H9 (cell line): ENCODE measurements around the gene FOXO6. TPM values are rescaled to one million over a fixed set of nuclear protein-coding genes. Genes with fewer than 3 reads are reported as not detected.

ENCODE experiments used
- DNase-seq: peaks from one replicate; pipeline ENCODE4 v3.0.0-alpha.2; 2017
- H2AFZ ChIP-seq: one replicate; pipeline ENCODE4 v1.6.1; 2013; ENCODE audit warnings: mild to moderate bottlenecking, low read length, control low read depth, moderate library complexity
- H2AK5ac ChIP-seq: 2 replicates; pipeline ENCODE4 v1.6.1; 2013; ENCODE audit warnings: low read length, control low read depth, mixed read lengths; ENCODE audit not compliant: insufficient read length
- H2BK120ac ChIP-seq: one replicate; pipeline ENCODE4 v1.6.1; 2013; ENCODE audit warnings: low read depth, mild to moderate bottlenecking, low read length, control low read depth, inconsistent platforms; ENCODE audit not compliant: poor library complexity, severe bottlenecking
- H2BK12ac ChIP-seq: 2 replicates; pipeline ENCODE4 v1.6.1; 2013; ENCODE audit warnings: low read length, control low read depth, mixed read lengths, low read depth; ENCODE audit not compliant: insufficient read length
- H2BK15ac ChIP-seq: 2 replicates; pipeline ENCODE4 v1.6.1; 2013; ENCODE audit warnings: low read depth, low read length, control low read depth
- H2BK20ac ChIP-seq: one replicate; pipeline ENCODE4 v1.6.1; 2013; ENCODE audit warnings: low read depth, mild to moderate bottlenecking, low read length, control low read depth, inconsistent platforms; ENCODE audit not compliant: poor library complexity, severe bottlenecking
- H2BK5ac ChIP-seq: 2 replicates; pipeline ENCODE4 v1.6.1; 2013; ENCODE audit warnings: low read length, control low read depth, mixed read lengths; ENCODE audit not compliant: insufficient read length
- H3K14ac ChIP-seq: 2 replicates; pipeline ENCODE4 v1.6.1; 2013; ENCODE audit warnings: low read length, control low read depth; ENCODE audit not compliant: insufficient read depth
- H3K18ac ChIP-seq: 2 replicates; pipeline ENCODE4 v1.6.1; 2013; ENCODE audit warnings: low read depth, mild to moderate bottlenecking, mixed read lengths, low read length, control low read depth; ENCODE audit not compliant: insufficient read length
- H3K23ac ChIP-seq: 2 replicates; pipeline ENCODE4 v1.6.1; 2013; ENCODE audit warnings: low read length, control low read depth, mixed read lengths, low read depth; ENCODE audit not compliant: insufficient read length
- H3K23me2 ChIP-seq: 2 replicates; pipeline ENCODE4 v1.6.1; 2013; ENCODE audit warnings: low read depth, mild to moderate bottlenecking, mixed read lengths, low read length, control low read depth; ENCODE audit not compliant: insufficient read length, poor library complexity, severe bottlenecking
- H3K27ac ChIP-seq: 2 replicates; pipeline ENCODE4 v1.5.1; 2013; ENCODE audit warnings: low read length, control low read depth, mixed read lengths, low read depth; ENCODE audit not compliant: insufficient read length
- H3K27me3 ChIP-seq: 2 replicates; pipeline ENCODE4 v1.6.1; 2013; ENCODE audit warnings: low read length, control low read depth, inconsistent platforms; ENCODE audit not compliant: insufficient read depth
- H3K4ac ChIP-seq: 2 replicates; pipeline ENCODE4 v1.6.1; 2013; ENCODE audit warnings: low read depth, mild to moderate bottlenecking, control low read depth, inconsistent platforms, low read length, moderate library complexity
- H3K4me1 ChIP-seq: 2 replicates; pipeline ENCODE4 v1.6.1; 2013; ENCODE audit warnings: low read length, control low read depth, inconsistent platforms; ENCODE audit not compliant: insufficient read depth
- H3K4me2 ChIP-seq: 2 replicates; pipeline ENCODE4 v1.6.1; 2013; ENCODE audit warnings: low read length, control low read depth, mixed read lengths; ENCODE audit not compliant: insufficient read length, insufficient read depth
- H3K56ac ChIP-seq: 2 replicates; pipeline ENCODE4 v1.6.1; 2013; ENCODE audit warnings: low read depth, mild to moderate bottlenecking, mixed read lengths, low read length, control low read depth; ENCODE audit not compliant: insufficient read length
- H3K79me1 ChIP-seq: 2 replicates; pipeline ENCODE4 v1.6.1; 2013; ENCODE audit warnings: low read depth, mild to moderate bottlenecking, moderate library complexity, low read length, control low read depth, inconsistent platforms; ENCODE audit not compliant: insufficient read depth, poor library complexity, severe bottlenecking
- H3K79me2 ChIP-seq: 2 replicates; pipeline ENCODE4 v1.6.1; 2013; ENCODE audit warnings: low read length, control low read depth, inconsistent platforms; ENCODE audit not compliant: insufficient read depth
- H3K9ac ChIP-seq: 2 replicates; pipeline ENCODE4 v1.6.1; 2013; ENCODE audit warnings: low read length, control low read depth, mixed read lengths; ENCODE audit not compliant: insufficient read length; ENCODE audit errors: extremely low read depth
- H3K9me3 ChIP-seq: one replicate; pipeline ENCODE4 v1.6.1; 2013; ENCODE audit warnings: low read depth, low read length, inconsistent platforms; ENCODE audit not compliant: control insufficient read depth
- H3T11ph ChIP-seq: one replicate; pipeline ENCODE4 v1.6.1; 2013; ENCODE audit warnings: mild to moderate bottlenecking, low read length, control low read depth, inconsistent platforms
- H4K20me1 ChIP-seq: one replicate; pipeline ENCODE4 v1.6.1; 2013; ENCODE audit not compliant: control insufficient read depth, insufficient read length, insufficient read depth
- H4K5ac ChIP-seq: 2 replicates; pipeline ENCODE4 v1.6.1; 2013; ENCODE audit warnings: low read depth, mild to moderate bottlenecking, mixed read lengths, low read length, control low read depth; ENCODE audit not compliant: insufficient read length
- H4K8ac ChIP-seq: replicated peaks from 2 replicates; pipeline ENCODE4 v1.6.1; 2013; ENCODE audit warnings: low read length, control low read depth, mixed read lengths, low read depth; ENCODE audit not compliant: insufficient read length
- H4K91ac ChIP-seq: 2 replicates; pipeline ENCODE4 v1.6.1; 2013; ENCODE audit warnings: low read depth, mild to moderate bottlenecking, moderate library complexity, mixed read lengths, low read length, control low read depth; ENCODE audit not compliant: insufficient read length
- H3K27ac Mint-ChIP-seq, 3 experiments: 2 replicates in 2 of 3; 3 replicates in 1 of 3; pipeline ENCODE4 v1.8.0; 2020 to 2021; ENCODE audit warnings: mixed read lengths in 3 of 3, mild to moderate bottlenecking in 1 of 3, moderate library complexity in 1 of 3
- H3K27me3 Mint-ChIP-seq: 2 replicates; pipeline ENCODE4 v1.8.0; 2021; ENCODE audit warnings: low read depth, mild to moderate bottlenecking, moderate library complexity, mixed read lengths
- H3K36me3 Mint-ChIP-seq, 3 experiments: 2 replicates in 2 of 3; 3 replicates in 1 of 3; pipeline ENCODE4 v1.8.0; 2020 to 2021; ENCODE audit warnings: low read depth in 3 of 3, mixed read lengths in 3 of 3; ENCODE audit not compliant: insufficient read depth in 1 of 3
- H3K4me1 Mint-ChIP-seq, 2 experiments: 2 replicates each; pipeline ENCODE4 v1.8.0; 2020; ENCODE audit warnings: mixed read lengths in 2 of 2
- H3K4me3 Mint-ChIP-seq, 2 experiments: 2 replicates in 1 of 2; 3 replicates in 1 of 2; pipeline ENCODE4 v1.8.0; 2020 to 2021; ENCODE audit warnings: mild to moderate bottlenecking in 2 of 2, mixed read lengths in 2 of 2, moderate library complexity in 1 of 2
- H3K9me3 Mint-ChIP-seq, 2 experiments: 2 replicates in 1 of 2; 3 replicates in 1 of 2; pipeline ENCODE4 v1.8.0; 2020; ENCODE audit warnings: mild to moderate bottlenecking in 2 of 2, mixed read lengths in 2 of 2, moderate library complexity in 1 of 2
- WGBS: extraction: QIAGEN DNeasy Blood & Tissue Kit; methylation state at CpG from one replicate; pipeline ENCODE4 v1.1.7; 2013; ENCODE audit warnings: missing lambda C conversion rate, low lambda C conversion rate, mixed read lengths; ENCODE audit not compliant: insufficient read length; ENCODE audit errors: extremely low coverage; 5-methylcytosine and 5-hydroxymethylcytosine counted together
- total RNA-seq: library from RNA; stranded (reverse); gene quantifications from 2 replicates; pipeline ENCODE4 v1.2.1, GENCODE V29; 2021
- TF ChIP-seq, protein P1 (sequence below): fragments of 200-600 bp; sonication (generic); conservative IDR thresholded peaks from 3 replicates; pipeline ENCODE4 v1.8.0; 2021; ENCODE audit warnings: antibody characterized with exemption, mild to moderate bottlenecking

The FOXO6 gene
- total RNA-seq, 1 experiment from 2014 or later = 0.83 TPM

DNA sequence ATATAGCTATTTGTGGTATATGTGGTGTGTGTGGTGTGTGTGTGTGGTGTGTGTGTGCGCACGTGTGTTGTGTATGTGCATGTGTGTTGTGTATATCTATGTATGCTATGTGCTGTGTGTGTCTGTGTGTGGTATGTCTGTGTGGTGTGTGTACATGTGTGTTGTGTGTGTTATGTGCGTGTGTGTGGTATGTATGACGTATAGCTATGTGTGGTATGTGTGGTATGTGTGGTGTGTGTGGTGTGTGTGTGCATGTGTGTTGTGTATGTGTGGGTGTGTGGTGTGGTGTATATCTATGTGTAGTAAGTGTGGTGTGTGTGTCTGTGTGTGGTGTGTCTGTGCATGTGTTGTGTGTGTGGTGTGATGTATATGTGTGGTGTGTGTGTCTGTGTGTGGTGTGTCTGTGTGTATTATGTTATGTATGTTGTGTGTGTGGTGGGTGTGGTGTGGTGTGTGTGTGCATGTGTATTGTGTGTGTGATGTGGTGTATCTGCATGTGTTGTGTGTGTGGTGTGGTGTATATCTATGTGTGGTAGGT, 63.4 kb downstream of the FOXO6 start:
- H3K4me3 Mint-ChIP-seq = no peak overlapping the region
- 100% methylated on average over 2 of the region's 4 CpGs for WGBS

More for the DNA sequence above, 63.4 kb downstream of the FOXO6 start:
- Histone ChIP-seq H3K4me1 (no peaks in the 10 kb centered on the region), H2BK5ac (no peak overlapping the region), H3T11ph (no peak overlapping the region), H3K9ac (no peak overlapping the region), H2AK5ac (no peak overlapping the region), H3K56ac (no peak overlapping the region), H3K27me3 (no peaks in the 10 kb centered on the region), H2BK20ac (no peak overlapping the region), H3K9me3 (no peaks in the 10 kb centered on the region), H3K4ac (no peak overlapping the region), H4K5ac (no peak overlapping the region), H4K91ac (no peak overlapping the region), H2BK15ac (no peak overlapping the region), H3K14ac (no peak overlapping the region), H3K79me1 (no peaks in the 10 kb centered on the region), H3K79me2 (no peaks in the 10 kb centered on the region), H3K27ac (no peak overlapping the region), H3K18ac (no peak overlapping the region), H2BK12ac (no peak overlapping the region), H4K8ac (no peak overlapping the region), H2BK120ac (no peak overlapping the region), H2AFZ (no peak overlapping the region), H3K23me2 (no peaks in the 10 kb centered on the region), H4K20me1 (no peaks in the 10 kb centered on the region), H3K23ac (no peak overlapping the region), H3K4me2 (no peak overlapping the region)
- DNase-seq = no peak
- no peaks in the 10 kb centered on the region for H3K9me3 Mint-ChIP-seq
- H3K27ac Mint-ChIP-seq = no peak overlapping the region
- TF ChIP-seq, protein P1, sequence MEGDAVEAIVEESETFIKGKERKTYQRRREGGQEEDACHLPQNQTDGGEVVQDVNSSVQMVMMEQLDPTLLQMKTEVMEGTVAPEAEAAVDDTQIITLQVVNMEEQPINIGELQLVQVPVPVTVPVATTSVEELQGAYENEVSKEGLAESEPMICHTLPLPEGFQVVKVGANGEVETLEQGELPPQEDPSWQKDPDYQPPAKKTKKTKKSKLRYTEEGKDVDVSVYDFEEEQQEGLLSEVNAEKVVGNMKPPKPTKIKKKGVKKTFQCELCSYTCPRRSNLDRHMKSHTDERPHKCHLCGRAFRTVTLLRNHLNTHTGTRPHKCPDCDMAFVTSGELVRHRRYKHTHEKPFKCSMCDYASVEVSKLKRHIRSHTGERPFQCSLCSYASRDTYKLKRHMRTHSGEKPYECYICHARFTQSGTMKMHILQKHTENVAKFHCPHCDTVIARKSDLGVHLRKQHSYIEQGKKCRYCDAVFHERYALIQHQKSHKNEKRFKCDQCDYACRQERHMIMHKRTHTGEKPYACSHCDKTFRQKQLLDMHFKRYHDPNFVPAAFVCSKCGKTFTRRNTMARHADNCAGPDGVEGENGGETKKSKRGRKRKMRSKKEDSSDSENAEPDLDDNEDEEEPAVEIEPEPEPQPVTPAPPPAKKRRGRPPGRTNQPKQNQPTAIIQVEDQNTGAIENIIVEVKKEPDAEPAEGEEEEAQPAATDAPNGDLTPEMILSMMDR = no peak
- H3K4me1 Mint-ChIP-seq = peaks cover 2 to 11% of the 10 kb centered on the region in 2 experiments
- H3K36me3 Mint-ChIP-seq = no peaks in the 10 kb centered on the region
- H3K27me3 Mint-ChIP-seq = peaks cover 6% of the 10 kb centered on the region; the same call in 1 of the 2 replicates
